CD4-positive, alpha-beta T cell (primary cell): ENCODE data around the gene DDX31. TPM values are rescaled to one million over a fixed set of nuclear protein-coding genes. Genes with fewer than 3 reads are reported as not detected.

Experiments used
- ATAC-seq: fragments of 200-7000 bp; cut with Tn5 transposase; one replicate; pipeline ENCODE4 v1.10.0; 2022; ENCODE audit warnings: mild to moderate bottlenecking; ENCODE audit not compliant: poor library complexity
- CTCF ChIA-PET: fragments of 350-600 bp; sonication (Branson Sonifier 250); formaldehyde crosslinking; loops from one replicate; lab custom pipeline; 2021; ENCODE audit warnings: antibody characterized with exemption, inconsistent platforms; lab: Charles Lee
- POLR2A ChIA-PET: fragments of 350-600 bp; sonication (Branson Sonifier 250); formaldehyde crosslinking; loops from one replicate; lab custom pipeline; 2021; ENCODE audit warnings: antibody characterized with exemption, inconsistent platforms; lab: Charles Lee
- DNase-seq, 14 experiments: peaks; one replicate each; pipeline ENCODE4 v3.0.0-alpha.2; 2013 to 2020; ENCODE audit warnings: mixed read lengths in 2 of 14
- H3K27ac ChIP-seq, 2 donors: one replicate each; pipeline versions ENCODE4 v1.5.1 to v1.7.0; 2013; ENCODE audit warnings: low read length in 2 of 2, low read depth in 1 of 2, mild to moderate bottlenecking in 1 of 2
- H3K27me3 ChIP-seq, 2 experiments: 1 replicate in 1 of 2; 2 replicates in 1 of 2; pipeline versions ENCODE4 v1.6.1 to v1.7.0; 2013; ENCODE audit warnings: low read length in 2 of 2, control low read depth in 1 of 2, mild to moderate bottlenecking in 1 of 2, moderate library complexity in 1 of 2; ENCODE audit not compliant: insufficient read depth in 2 of 2, control insufficient read depth in 1 of 2
- H3K36me3 ChIP-seq: one replicate; pipeline ENCODE4 v1.6.1; 2013; ENCODE audit warnings: low read length, control low read depth; ENCODE audit not compliant: insufficient read depth
- H3K4me1 ChIP-seq: one replicate; pipeline ENCODE4 v1.6.1; 2013; ENCODE audit warnings: low read length, control low read depth; ENCODE audit not compliant: insufficient read depth
- H3K4me3 ChIP-seq: one replicate; pipeline ENCODE4 v1.5.1; 2013; ENCODE audit warnings: mild to moderate bottlenecking, low read length, moderate library complexity
- H3K9me3 ChIP-seq, 2 experiments: 1 replicate in 1 of 2; 2 replicates in 1 of 2; pipeline versions ENCODE4 v1.6.1 to v1.7.0; 2013; ENCODE audit warnings: low read length in 2 of 2, mild to moderate bottlenecking in 2 of 2, control low read depth in 1 of 2, moderate library complexity in 1 of 2; ENCODE audit not compliant: control insufficient read depth in 1 of 2, insufficient read depth in 1 of 2
- H3K27ac Mint-ChIP-seq: one replicate; pipeline ENCODE4 v1.8.0; 2020; ENCODE audit warnings: mixed read lengths
- H3K27me3 Mint-ChIP-seq: one replicate; pipeline ENCODE4 v1.8.0; 2021; ENCODE audit warnings: mixed read lengths
- H3K36me3 Mint-ChIP-seq: one replicate; pipeline ENCODE4 v1.8.0; 2021; ENCODE audit warnings: low read depth, mixed read lengths
- H3K4me1 Mint-ChIP-seq: one replicate; pipeline ENCODE4 v1.8.0; 2021; ENCODE audit warnings: low read depth, mixed read lengths
- H3K4me3 Mint-ChIP-seq: one replicate; pipeline ENCODE4 v1.8.0; 2020; ENCODE audit warnings: mild to moderate bottlenecking, mixed read lengths
- H3K9me3 Mint-ChIP-seq: one replicate; pipeline ENCODE4 v1.8.0; 2020; ENCODE audit warnings: mixed read lengths
- intact Hi-C, 2 experiments: fragments of 100-400 bp; cut with DNase I in 1 of 2; cut with micrococcal nuclease in 1 of 2; formaldehyde crosslinking; loops; one replicate each; pipeline versions ENCODE4 v1.15.1 to v1.9.0; 2023 to 2025; cut with DNase I, micrococcal nuclease
- total RNA-seq, 174 experiments: library from RNA in 2 of 174; stranded (reverse) in 2 of 174; gene quantifications; one replicate each; pipeline ENCODE4 v1.2.3 and lab custom pipeline; 2021 to 2026
- TF ChIP-seq, protein P1 (sequence below): fragments of 200-600 bp; IDR thresholded peaks from one replicate; pipeline ENCODE4 v1.8.0; 2022; ENCODE audit warnings: antibody characterized with exemption, mild to moderate bottlenecking

DDX31 gene
- total RNA-seq, 2 experiments from 2014 or later, result 11.0 to 11.3 TPM

DNA sequence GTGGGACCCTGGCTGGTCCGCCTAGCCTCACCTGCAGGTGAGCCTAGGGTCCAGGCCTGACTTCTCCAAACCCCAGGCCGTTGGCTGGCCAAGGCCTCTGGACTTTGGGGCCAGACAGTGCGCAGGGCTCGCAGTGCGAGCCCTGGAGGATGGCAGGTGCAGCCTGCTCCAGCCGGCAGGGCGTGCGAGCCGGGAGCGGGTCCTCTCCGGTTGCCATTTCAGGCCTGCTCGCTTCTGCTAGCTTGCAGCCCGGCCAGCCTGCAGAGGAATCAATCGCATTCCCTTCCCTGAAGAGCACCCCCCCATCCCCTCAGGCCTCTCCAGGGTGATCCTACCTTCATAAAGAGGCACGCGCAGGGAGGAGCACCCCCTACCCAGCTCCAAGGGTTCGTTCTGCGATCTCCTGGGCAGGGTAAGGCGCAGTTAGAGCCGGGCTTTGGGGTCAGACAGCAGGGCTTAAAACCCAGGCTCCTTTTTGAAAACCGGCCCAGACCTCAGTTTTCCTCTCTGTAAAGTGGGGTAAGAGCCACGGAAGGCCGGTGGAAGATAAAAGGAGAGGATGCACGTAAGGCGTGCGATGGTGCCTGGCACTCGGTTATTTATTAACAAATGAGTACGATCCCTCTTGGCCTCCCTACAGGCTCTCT, 81.2 kb downstream of the DDX31 start:
- Mint-ChIP-seq H3K4me1 (no peaks in the 10 kb centered on the region), H3K27me3 (peaks cover 88% of the 10 kb centered on the region), H3K36me3 (peaks cover 11% of the 10 kb centered on the region), H3K4me3 (no peak overlapping the region), H3K9me3 (no peaks in the 10 kb centered on the region), H3K27ac (no peak overlapping the region)
- TF ChIP-seq, protein P1, sequence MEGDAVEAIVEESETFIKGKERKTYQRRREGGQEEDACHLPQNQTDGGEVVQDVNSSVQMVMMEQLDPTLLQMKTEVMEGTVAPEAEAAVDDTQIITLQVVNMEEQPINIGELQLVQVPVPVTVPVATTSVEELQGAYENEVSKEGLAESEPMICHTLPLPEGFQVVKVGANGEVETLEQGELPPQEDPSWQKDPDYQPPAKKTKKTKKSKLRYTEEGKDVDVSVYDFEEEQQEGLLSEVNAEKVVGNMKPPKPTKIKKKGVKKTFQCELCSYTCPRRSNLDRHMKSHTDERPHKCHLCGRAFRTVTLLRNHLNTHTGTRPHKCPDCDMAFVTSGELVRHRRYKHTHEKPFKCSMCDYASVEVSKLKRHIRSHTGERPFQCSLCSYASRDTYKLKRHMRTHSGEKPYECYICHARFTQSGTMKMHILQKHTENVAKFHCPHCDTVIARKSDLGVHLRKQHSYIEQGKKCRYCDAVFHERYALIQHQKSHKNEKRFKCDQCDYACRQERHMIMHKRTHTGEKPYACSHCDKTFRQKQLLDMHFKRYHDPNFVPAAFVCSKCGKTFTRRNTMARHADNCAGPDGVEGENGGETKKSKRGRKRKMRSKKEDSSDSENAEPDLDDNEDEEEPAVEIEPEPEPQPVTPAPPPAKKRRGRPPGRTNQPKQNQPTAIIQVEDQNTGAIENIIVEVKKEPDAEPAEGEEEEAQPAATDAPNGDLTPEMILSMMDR, result no peak
- Histone ChIP-seq H3K27ac (no peak overlapping the region), H3K36me3 (no peaks in the 10 kb centered on the region), H3K27me3 (peaks cover 69 to 84% of the 10 kb centered on the region in 2 experiments), H3K9me3 (peaks cover 3 to 48% of the 10 kb centered on the region in 2 experiments), H3K4me3 (no peak overlapping the region), H3K4me1 (peaks cover 6% of the 10 kb centered on the region)
- no peak for DNase-seq
- ChIA-PET CTCF (no interaction called here), POLR2A (no interaction called here)
- no peak for ATAC-seq
- intact Hi-C loops, result no loop called here

DNA sequence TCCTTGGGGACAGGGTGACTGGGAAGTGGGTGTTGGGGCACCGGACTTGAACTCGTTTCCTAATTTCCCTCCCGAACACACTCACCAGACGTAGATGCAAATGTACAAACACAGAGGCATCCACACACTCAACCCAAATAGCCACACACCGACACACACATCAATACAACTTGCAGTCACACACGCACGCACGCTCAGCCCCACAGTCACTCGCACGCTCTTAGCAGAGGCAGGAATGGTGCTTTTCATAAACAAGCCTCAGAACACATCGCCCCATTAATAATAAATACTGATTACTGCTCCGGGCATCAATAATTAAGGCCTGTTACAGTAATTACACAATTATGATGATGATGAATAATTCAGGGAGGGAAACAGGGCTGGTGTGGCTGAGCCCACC, 81.7 kb downstream of the DDX31 start:
- no peak overlapping the region for H3K27ac Mint-ChIP-seq
- H3K4me1 ChIP-seq, result peaks cover 6% of the 10 kb centered on the region
- TF ChIP-seq, protein P1, result no peak
- peaks cover 3 to 54% of the 10 kb centered on the region in 2 experiments for H3K9me3 ChIP-seq
- no peaks in the 10 kb centered on the region for H3K4me1 Mint-ChIP-seq
- H3K36me3 Mint-ChIP-seq, result peaks cover 6% of the 10 kb centered on the region
- H3K27ac ChIP-seq, result no peak overlapping the region
- intact Hi-C loops, result no loop called here
- no peak overlapping the region for H3K4me3 Mint-ChIP-seq
- peaks cover 88% of the 10 kb centered on the region for H3K27me3 Mint-ChIP-seq
- ATAC-seq, result no peak
- peaks cover 74 to 89% of the 10 kb centered on the region in 2 experiments for H3K27me3 ChIP-seq
- POLR2A ChIA-PET, result no interaction called here
- no peaks in the 10 kb centered on the region for H3K36me3 ChIP-seq
- no peak for DNase-seq
- no peak overlapping the region for H3K4me3 ChIP-seq
- H3K9me3 Mint-ChIP-seq, result no peaks in the 10 kb centered on the region
- CTCF ChIA-PET, result no interaction called here

- intact Hi-C loops, result no loop called here
- ChIA-PET CTCF (no interaction called here), POLR2A (no interaction called here)
- Histone ChIP-seq H3K4me3 (no peak overlapping the region), H3K27me3 (peaks cover 79 to 93% of the 10 kb centered on the region in 2 experiments), H3K27ac (no peak overlapping the region), H3K4me1 (peaks cover 6% of the 10 kb centered on the region), H3K36me3 (no peaks in the 10 kb centered on the region), H3K9me3 (peaks cover 3 to 59% of the 10 kb centered on the region in 2 experiments)
- no peaks in the 10 kb centered on the region for H3K4me1 Mint-ChIP-seq
- ATAC-seq, result no peak
- no peaks in the 10 kb centered on the region for H3K9me3 Mint-ChIP-seq
- H3K4me3 Mint-ChIP-seq, result no peak overlapping the region
- TF ChIP-seq, protein P1, result no peak
- H3K36me3 Mint-ChIP-seq, result peaks cover under 1% of the 10 kb centered on the region
- no peak overlapping the region for H3K27ac Mint-ChIP-seq
- no peak for DNase-seq
- peaks cover 86% of the 10 kb centered on the region for H3K27me3 Mint-ChIP-seq
Measured at GRCh38 chr9:132587592-132587955, 82.2 kb downstream of the DDX31 start.
